NCI-H1092 (cell line): Measurements from ENCODE around the gene IL4I1.
A peak's percentile ranks its signal among the peaks of the same experiment; 100 is the strongest.

Source experiments
- DNase-seq: peaks from one replicate; lab custom pipeline; 2025; lab: John Stamatoyannopoulos, UW

Gene IL4I1

GRCh38 chr19:49894879-49895565 lies 1.7 kb downstream of the IL4I1 start:
- no peak for DNase-seq

GRCh38 chr19:49894011-49894664 lies 2.5 kb downstream of the IL4I1 start:
- no peak for DNase-seq

- no peak for DNase-seq
These were observed 4.0 kb downstream of the IL4I1 start for GRCh38 chr19:49892716-49893115.

GRCh38 chr19:49891393-49891792 lies 5.3 kb downstream of the IL4I1 start:
- no peak for DNase-seq

- DNase-seq: no peak
These were observed 6.1 kb downstream of the IL4I1 start for GRCh38 chr19:49890349-49891311.

- peak; percentile 45 for DNase-seq
These were observed 6.9 kb downstream of the IL4I1 start for GRCh38 chr19:49889687-49890348.

- no peak for DNase-seq
These were observed 7.5 kb downstream of the IL4I1 start for GRCh38 chr19:49889038-49889686.

GRCh38 chr19:49888510-49888824 lies 8.2 kb downstream of the IL4I1 start:
- no peak for DNase-seq

- no peak for DNase-seq
These were observed 8.8 kb downstream of the IL4I1 start for GRCh38 chr19:49887665-49888509.

GRCh38 chr19:49887037-49887664 lies 9.5 kb downstream of the IL4I1 start:
- DNase-seq: no peak

GRCh38 chr19:49884760-49885159 lies 11.9 kb downstream of the IL4I1 start:
- no peak for DNase-seq

- no peak for DNase-seq
These were observed 12.6 kb downstream of the IL4I1 start for GRCh38 chr19:49884109-49884508.

GRCh38 chr19:49883094-49883493 lies 13.6 kb downstream of the IL4I1 start:
- no peak for DNase-seq

- no peak for DNase-seq
These were observed 14.0 kb downstream of the IL4I1 start for GRCh38 chr19:49882643-49883042.

- no peak for DNase-seq
These were observed 14.9 kb downstream of the IL4I1 start for GRCh38 chr19:49881672-49882394.

- DNase-seq: no peak
These were observed 15.5 kb downstream of the IL4I1 start for GRCh38 chr19:49881186-49881585.

GRCh38 chr19:49880162-49880869 lies 16.4 kb downstream of the IL4I1 start:
- DNase-seq: no peak

- DNase-seq: no peak
These were observed 17.3 kb downstream of the IL4I1 start for GRCh38 chr19:49879243-49879963.

- no peak for DNase-seq
These were observed 18.0 kb downstream of the IL4I1 start for GRCh38 chr19:49878744-49879070.
